CD14-positive monocyte (primary cell): Measurements from ENCODE around the gene ZNF440. TPM values are rescaled to one million over a fixed set of nuclear protein-coding genes. Genes with fewer than 3 reads are reported as not detected.

Experiments used
- DNase-seq, 3 donors: peaks; one replicate each; pipeline ENCODE4 v3.0.0-alpha.2; 2011 to 2022
- H2AFZ ChIP-seq: 2 replicates; pipeline ENCODE4 v1.6.0; 2012; ENCODE audit warnings: mild to moderate bottlenecking, low read depth, low read length, inconsistent platforms; ENCODE audit not compliant: insufficient read depth, poor library complexity, severe bottlenecking
- H3K27ac ChIP-seq, 2 donors: 1 replicate in 1 of 2; 2 replicates in 1 of 2; pipeline ENCODE4 v1.5.1; 2012 to 2013; ENCODE audit warnings: low read length in 2 of 2, control low read depth in 1 of 2, inconsistent platforms in 1 of 2, low read depth in 1 of 2, mild to moderate bottlenecking in 1 of 2
- H3K27me3 ChIP-seq, 2 donors: one replicate each; pipeline versions ENCODE4 v1.6.0 to v1.6.1; 2011 to 2013; ENCODE audit warnings: low read length in 2 of 2; ENCODE audit not compliant: control insufficient read depth in 2 of 2, insufficient read depth in 2 of 2
- H3K36me3 ChIP-seq, 2 donors: replicated peaks in 1 of 2; 1 replicate in 1 of 2; 2 replicates in 1 of 2; pipeline versions ENCODE4 v1.5.1 to v1.6.1; 2012 to 2013; ENCODE audit warnings: low read length in 2 of 2, control low read depth in 1 of 2, inconsistent platforms in 1 of 2, mild to moderate bottlenecking in 1 of 2; ENCODE audit not compliant: insufficient read depth in 2 of 2, control insufficient read depth in 1 of 2
- H3K4me1 ChIP-seq, 2 donors: 1 replicate in 1 of 2; 2 replicates in 1 of 2; pipeline versions ENCODE4 v1.5.1 to v1.6.1; 2012 to 2013; ENCODE audit warnings: low read length in 2 of 2, control low read depth in 1 of 2, inconsistent platforms in 1 of 2, mild to moderate bottlenecking in 1 of 2, moderate library complexity in 1 of 2; ENCODE audit not compliant: insufficient read depth in 2 of 2, control insufficient read depth in 1 of 2
- H3K4me2 ChIP-seq: replicated peaks from 2 replicates; pipeline ENCODE3; 2012; ENCODE audit warnings: low read length, moderate library complexity, mild to moderate bottlenecking; ENCODE audit not compliant: poor library complexity, severe bottlenecking; ENCODE audit errors: extremely low read depth
- H3K4me3 ChIP-seq, 3 experiments: fragments of 200-600 bp in 1 of 3; sonication (generic) in 1 of 3; replicated peaks in 1 of 3; 1 replicate in 2 of 3; 2 replicates in 1 of 3; pipeline ENCODE4 v1.5.1; 2011 to 2013; ENCODE audit warnings: low read length in 3 of 3, mild to moderate bottlenecking in 3 of 3, control low read depth in 2 of 3, low read depth in 2 of 3, inconsistent platforms in 1 of 3, moderate library complexity in 1 of 3
- H3K79me2 ChIP-seq: 2 replicates; pipeline ENCODE4 v1.6.0; 2012; ENCODE audit warnings: mild to moderate bottlenecking, control low read depth, inconsistent platforms, low read length, moderate library complexity; ENCODE audit not compliant: insufficient read depth
- H3K9ac ChIP-seq: 2 replicates; pipeline ENCODE4 v1.6.0; 2017; ENCODE audit warnings: low read length, mild to moderate bottlenecking; ENCODE audit not compliant: insufficient read depth, poor library complexity, severe bottlenecking
- H3K9me3 ChIP-seq, 2 donors: replicated peaks in 1 of 2; 1 replicate in 1 of 2; 2 replicates in 1 of 2; pipeline versions ENCODE4 v1.5.1 to v1.6.1; 2012 to 2013; ENCODE audit warnings: low read length in 2 of 2, control low read depth in 1 of 2; ENCODE audit not compliant: control insufficient read depth in 1 of 2, insufficient read depth in 1 of 2
- H4K20me1 ChIP-seq: 2 replicates; pipeline ENCODE4 v1.6.0; 2012; ENCODE audit warnings: mild to moderate bottlenecking, low read length, control low read depth, moderate library complexity; ENCODE audit not compliant: insufficient read depth
- H3K27ac Mint-ChIP-seq, 7 donors: one replicate each; pipeline ENCODE4 v1.8.0; 2020; ENCODE audit warnings: mild to moderate bottlenecking in 7 of 7, mixed read lengths in 7 of 7, moderate library complexity in 6 of 7, inconsistent platforms in 2 of 7
- H3K27me3 Mint-ChIP-seq, 3 donors: one replicate each; pipeline ENCODE4 v1.8.0; 2021 to 2022; ENCODE audit warnings: low read depth in 3 of 3, mild to moderate bottlenecking in 3 of 3, mixed read lengths in 3 of 3, moderate library complexity in 3 of 3, inconsistent platforms in 1 of 3
- H3K36me3 Mint-ChIP-seq, 2 donors: one replicate each; pipeline ENCODE4 v1.8.0; 2020; ENCODE audit warnings: mixed read lengths in 2 of 2, inconsistent platforms in 1 of 2, mild to moderate bottlenecking in 1 of 2
- H3K4me1 Mint-ChIP-seq: one replicate; pipeline ENCODE4 v1.8.0; 2020; ENCODE audit warnings: mild to moderate bottlenecking, mixed read lengths
- H3K4me3 Mint-ChIP-seq, 2 donors: one replicate each; pipeline ENCODE4 v1.8.0; 2020; ENCODE audit warnings: mild to moderate bottlenecking in 2 of 2, mixed read lengths in 2 of 2, moderate library complexity in 1 of 2
- H3K9me3 Mint-ChIP-seq, 7 donors: one replicate each; pipeline ENCODE4 v1.8.0; 2020 to 2022; ENCODE audit warnings: mixed read lengths in 7 of 7, mild to moderate bottlenecking in 6 of 7, moderate library complexity in 6 of 7, inconsistent platforms in 2 of 7
- WGBS: methylation state at CpG from one replicate; pipeline ENCODE4 v1.1.5; 2013; ENCODE audit warnings: missing lambda C conversion rate; ENCODE audit not compliant: insufficient coverage; 5-methylcytosine and 5-hydroxymethylcytosine counted together
- intact Hi-C, 2 donors: fragments of 100-400 bp; cut with micrococcal nuclease; formaldehyde crosslinking; loops; one replicate each; pipeline versions ENCODE4 v1.15.0 to v1.15.1; 2023
- polyA plus RNA-seq, 3 donors: library from polyadenylated mRNA; depleted of rRNA in 1 of 3; unstranded in 2 of 3; stranded (reverse) in 1 of 3; fragments of 300-500 nt in 2 of 3; fragments of >200 nt in 1 of 3; fragmentation: Illumina TruSeq in 2 of 3; gene quantifications; 1 replicate in 2 of 3; 2 replicates in 1 of 3; pipeline ENCODE4 v1.2.3, GENCODE V29; 2012 to 2021
- TF ChIP-seq, protein P1 (sequence below): fragments of 200-600 bp; IDR thresholded peaks from one replicate; pipeline ENCODE4 v1.8.0; 2022; ENCODE audit warnings: antibody characterized with exemption, mild to moderate bottlenecking

The ZNF440 gene
- polyA plus RNA-seq, 3 donors: 2.4 to 4.1 (median 3.4) TPM

DNA sequence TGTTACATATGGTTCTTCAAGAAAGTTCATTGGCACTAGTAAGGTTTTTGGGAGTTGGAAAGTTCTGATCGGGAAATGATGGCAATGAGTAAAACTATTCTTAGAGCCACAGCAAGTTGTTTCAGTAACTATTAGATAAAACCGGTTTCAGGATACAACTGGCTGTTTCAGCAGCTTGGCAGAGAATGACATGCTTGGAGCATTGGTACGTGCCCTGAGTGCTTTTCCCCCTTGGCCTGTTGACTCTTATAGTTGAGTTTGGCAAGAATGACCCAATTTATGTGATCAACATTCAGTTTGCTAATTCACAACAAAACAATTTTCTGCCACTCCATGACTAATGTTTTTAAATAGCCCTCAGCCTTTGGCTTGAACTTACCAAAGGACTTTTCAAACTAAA lies 26.5 kb upstream of the ZNF440 start:
- intact Hi-C loops: loop anchor here in 1 of 2 donors (5.0 kb wide), 1 partner anchor 35 kb away; no protein-coding TSS in a partner anchor
- Histone ChIP-seq H3K4me1 (no peaks in the 10 kb centered on the region), H3K36me3 (peaks cover 0 to 5% of the 10 kb centered on the region in 2 donors), H3K79me2 (no peaks in the 10 kb centered on the region), H2AFZ (no peak overlapping the region), H3K9me3 (peaks cover 46 to 90% of the 10 kb centered on the region in 2 donors), H3K4me2 (no peak overlapping the region), H3K27me3 (no peaks in the 10 kb centered on the region), H3K4me3 (peak overlapping the region in 1 of 3 experiments; percentile 8), H3K9ac (no peak overlapping the region), H4K20me1 (no peaks in the 10 kb centered on the region), H3K27ac (no peak overlapping the region)
- no peak for DNase-seq
- 84% methylated on average over 3 of the region's 3 CpGs for WGBS
- TF ChIP-seq, protein P1, sequence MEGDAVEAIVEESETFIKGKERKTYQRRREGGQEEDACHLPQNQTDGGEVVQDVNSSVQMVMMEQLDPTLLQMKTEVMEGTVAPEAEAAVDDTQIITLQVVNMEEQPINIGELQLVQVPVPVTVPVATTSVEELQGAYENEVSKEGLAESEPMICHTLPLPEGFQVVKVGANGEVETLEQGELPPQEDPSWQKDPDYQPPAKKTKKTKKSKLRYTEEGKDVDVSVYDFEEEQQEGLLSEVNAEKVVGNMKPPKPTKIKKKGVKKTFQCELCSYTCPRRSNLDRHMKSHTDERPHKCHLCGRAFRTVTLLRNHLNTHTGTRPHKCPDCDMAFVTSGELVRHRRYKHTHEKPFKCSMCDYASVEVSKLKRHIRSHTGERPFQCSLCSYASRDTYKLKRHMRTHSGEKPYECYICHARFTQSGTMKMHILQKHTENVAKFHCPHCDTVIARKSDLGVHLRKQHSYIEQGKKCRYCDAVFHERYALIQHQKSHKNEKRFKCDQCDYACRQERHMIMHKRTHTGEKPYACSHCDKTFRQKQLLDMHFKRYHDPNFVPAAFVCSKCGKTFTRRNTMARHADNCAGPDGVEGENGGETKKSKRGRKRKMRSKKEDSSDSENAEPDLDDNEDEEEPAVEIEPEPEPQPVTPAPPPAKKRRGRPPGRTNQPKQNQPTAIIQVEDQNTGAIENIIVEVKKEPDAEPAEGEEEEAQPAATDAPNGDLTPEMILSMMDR: no peak
- Mint-ChIP-seq H3K4me3 (no peak overlapping the region), H3K36me3 (peaks cover 0 to 2% of the 10 kb centered on the region in 2 donors), H3K4me1 (no peaks in the 10 kb centered on the region), H3K27ac (no peak overlapping the region), H3K9me3 (peaks cover 54 to 90% (median 79%) of the 10 kb centered on the region in 7 donors), H3K27me3 (peaks cover 0 to 4% (median 3%) of the 10 kb centered on the region in 3 donors)

DNA sequence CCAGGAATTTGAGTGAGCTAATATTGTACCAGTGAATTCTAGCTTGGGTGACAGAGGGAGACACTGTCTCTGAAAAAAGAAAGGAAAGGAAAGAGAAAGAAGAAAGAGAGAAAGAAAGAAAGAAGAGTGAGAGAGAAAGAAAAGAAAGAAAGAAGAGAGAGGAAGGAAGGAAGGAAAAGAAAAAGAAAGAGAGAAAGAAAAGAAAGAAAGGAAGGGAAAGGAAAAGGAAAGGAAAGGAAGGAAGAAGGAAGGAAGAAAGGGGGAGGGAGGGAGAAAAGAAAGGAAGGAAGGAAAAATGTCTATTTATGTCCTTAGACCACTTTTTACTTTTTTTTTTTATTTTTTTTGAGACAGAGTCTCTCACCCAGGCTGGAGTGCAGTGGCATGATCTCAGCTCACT lies 21.1 kb upstream of the ZNF440 start:
- H3K27ac ChIP-seq: no peak overlapping the region
- no peaks in the 10 kb centered on the region for H3K27me3 ChIP-seq

More for the DNA sequence above, 21.1 kb upstream of the ZNF440 start:
- Mint-ChIP-seq H3K4me1 (peaks cover 13% of the 10 kb centered on the region), H3K27me3 (peaks cover 0 to 2% (median 1%) of the 10 kb centered on the region in 3 donors), H3K27ac (no peak overlapping the region), H3K4me3 (no peak overlapping the region), H3K36me3 (no peaks in the 10 kb centered on the region), H3K9me3 (peaks cover 25 to 46% (median 29%) of the 10 kb centered on the region in 7 donors)
- H2AFZ ChIP-seq: no peak overlapping the region
- no peaks in the 10 kb centered on the region for H3K36me3 ChIP-seq
- H3K9me3 ChIP-seq: peaks cover 10 to 36% of the 10 kb centered on the region in 2 donors
- no peaks in the 10 kb centered on the region for H3K79me2 ChIP-seq
- no peak overlapping the region for H3K4me3 ChIP-seq
- TF ChIP-seq, protein P1: no peak
- no peak overlapping the region for H3K9ac ChIP-seq
- no peak for DNase-seq
- H3K4me1 ChIP-seq: peaks cover 8% of the 10 kb centered on the region in 2 donors
- intact Hi-C loops: loop anchor here in 1 of 2 donors (10.0 kb wide), 1 partner anchor 352 kb away; the partner anchor contains the start of gene ZNF20
- H3K4me2 ChIP-seq: no peak overlapping the region
- H4K20me1 ChIP-seq: no peaks in the 10 kb centered on the region
